HL-60 (cell line): ENCODE results near the gene TLR9.

ENCODE experiments used
- GABPA ChIP-seq: IDR thresholded peaks from 2 replicates; pipeline ENCODE4 v1.6.1; 2012; ENCODE audit warnings: low read depth
- POLR2AphosphoS5 ChIP-seq: IDR thresholded peaks from 2 replicates; pipeline ENCODE4 v1.6.1; 2012; ENCODE audit warnings: low read depth
- SPI1 ChIP-seq: IDR thresholded peaks from 2 replicates; pipeline ENCODE4 v1.6.1; 2012; ENCODE audit warnings: low read depth, mild to moderate bottlenecking, borderline replicate concordance
- TF ChIP-seq, protein P1 (sequence below): IDR thresholded peaks from one replicate; pipeline ENCODE4 v1.5.1; 2011; ENCODE audit warnings: low read length, control low read depth, inconsistent platforms; ENCODE audit not compliant: insufficient read depth
- TF ChIP-seq, protein P2 (sequence below): IDR thresholded peaks from 2 replicates; pipeline ENCODE4 v1.6.1; 2012; ENCODE audit warnings: low read depth; ENCODE audit not compliant: insufficient replicate concordance

DNA sequence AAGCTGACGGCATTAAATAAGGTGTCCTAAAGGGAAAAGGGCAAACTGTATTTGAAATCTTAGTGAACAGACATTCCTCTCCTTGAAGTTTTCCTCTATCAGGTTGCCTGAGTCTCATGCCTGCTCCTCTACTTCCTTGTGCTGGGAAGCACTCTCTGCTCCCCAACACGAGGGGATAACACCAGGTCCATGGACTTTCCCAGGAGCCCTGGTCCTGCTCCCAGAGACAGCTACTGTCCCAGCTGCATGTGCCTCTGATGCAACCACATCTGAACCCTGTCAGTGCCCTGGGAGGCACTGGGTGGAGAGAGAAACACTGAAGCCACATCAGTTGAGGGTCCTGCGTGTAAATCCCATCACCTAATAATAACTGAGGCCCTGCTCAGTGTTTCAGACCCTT is 7.4 kb downstream of the TLR9 start:
- TF ChIP-seq, protein P1, sequence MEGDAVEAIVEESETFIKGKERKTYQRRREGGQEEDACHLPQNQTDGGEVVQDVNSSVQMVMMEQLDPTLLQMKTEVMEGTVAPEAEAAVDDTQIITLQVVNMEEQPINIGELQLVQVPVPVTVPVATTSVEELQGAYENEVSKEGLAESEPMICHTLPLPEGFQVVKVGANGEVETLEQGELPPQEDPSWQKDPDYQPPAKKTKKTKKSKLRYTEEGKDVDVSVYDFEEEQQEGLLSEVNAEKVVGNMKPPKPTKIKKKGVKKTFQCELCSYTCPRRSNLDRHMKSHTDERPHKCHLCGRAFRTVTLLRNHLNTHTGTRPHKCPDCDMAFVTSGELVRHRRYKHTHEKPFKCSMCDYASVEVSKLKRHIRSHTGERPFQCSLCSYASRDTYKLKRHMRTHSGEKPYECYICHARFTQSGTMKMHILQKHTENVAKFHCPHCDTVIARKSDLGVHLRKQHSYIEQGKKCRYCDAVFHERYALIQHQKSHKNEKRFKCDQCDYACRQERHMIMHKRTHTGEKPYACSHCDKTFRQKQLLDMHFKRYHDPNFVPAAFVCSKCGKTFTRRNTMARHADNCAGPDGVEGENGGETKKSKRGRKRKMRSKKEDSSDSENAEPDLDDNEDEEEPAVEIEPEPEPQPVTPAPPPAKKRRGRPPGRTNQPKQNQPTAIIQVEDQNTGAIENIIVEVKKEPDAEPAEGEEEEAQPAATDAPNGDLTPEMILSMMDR: no peak
- no peak for TF ChIP-seq POLR2AphosphoS5
- TF ChIP-seq, protein P2, sequence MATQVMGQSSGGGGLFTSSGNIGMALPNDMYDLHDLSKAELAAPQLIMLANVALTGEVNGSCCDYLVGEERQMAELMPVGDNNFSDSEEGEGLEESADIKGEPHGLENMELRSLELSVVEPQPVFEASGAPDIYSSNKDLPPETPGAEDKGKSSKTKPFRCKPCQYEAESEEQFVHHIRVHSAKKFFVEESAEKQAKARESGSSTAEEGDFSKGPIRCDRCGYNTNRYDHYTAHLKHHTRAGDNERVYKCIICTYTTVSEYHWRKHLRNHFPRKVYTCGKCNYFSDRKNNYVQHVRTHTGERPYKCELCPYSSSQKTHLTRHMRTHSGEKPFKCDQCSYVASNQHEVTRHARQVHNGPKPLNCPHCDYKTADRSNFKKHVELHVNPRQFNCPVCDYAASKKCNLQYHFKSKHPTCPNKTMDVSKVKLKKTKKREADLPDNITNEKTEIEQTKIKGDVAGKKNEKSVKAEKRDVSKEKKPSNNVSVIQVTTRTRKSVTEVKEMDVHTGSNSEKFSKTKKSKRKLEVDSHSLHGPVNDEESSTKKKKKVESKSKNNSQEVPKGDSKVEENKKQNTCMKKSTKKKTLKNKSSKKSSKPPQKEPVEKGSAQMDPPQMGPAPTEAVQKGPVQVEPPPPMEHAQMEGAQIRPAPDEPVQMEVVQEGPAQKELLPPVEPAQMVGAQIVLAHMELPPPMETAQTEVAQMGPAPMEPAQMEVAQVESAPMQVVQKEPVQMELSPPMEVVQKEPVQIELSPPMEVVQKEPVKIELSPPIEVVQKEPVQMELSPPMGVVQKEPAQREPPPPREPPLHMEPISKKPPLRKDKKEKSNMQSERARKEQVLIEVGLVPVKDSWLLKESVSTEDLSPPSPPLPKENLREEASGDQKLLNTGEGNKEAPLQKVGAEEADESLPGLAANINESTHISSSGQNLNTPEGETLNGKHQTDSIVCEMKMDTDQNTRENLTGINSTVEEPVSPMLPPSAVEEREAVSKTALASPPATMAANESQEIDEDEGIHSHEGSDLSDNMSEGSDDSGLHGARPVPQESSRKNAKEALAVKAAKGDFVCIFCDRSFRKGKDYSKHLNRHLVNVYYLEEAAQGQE: no peak
- no peak for TF ChIP-seq GABPA
- no peak for TF ChIP-seq SPI1
